GM18907 (cell line): ENCODE data around the gene HSD17B12.
"Not testable (repeated sequence)": the region's sequence is repeated elsewhere in the genome, so short reads cannot be mapped to it uniquely, and the experiment has no call there.

Experiments
- ATAC-seq: cut with Tn5 transposase; IDR thresholded peaks from one replicate; pipeline ENCODE4 v1.9.1; 2021; ENCODE audit warnings: mild to moderate bottlenecking, moderate library complexity; ENCODE audit not compliant: unreplicated experiment

Gene HSD17B12

GRCh38 chr11:43738600-43739409 lies 58.3 kb downstream of the HSD17B12 start:
- ATAC-seq, result no peak

- no peak for ATAC-seq
These were observed 66.1 kb downstream of the HSD17B12 start for GRCh38 chr11:43746670-43747069.

- ATAC-seq, result no peak
These were observed 66.7 kb downstream of the HSD17B12 start for GRCh38 chr11:43747130-43747802.

GRCh38 chr11:43748095-43748494 lies 67.6 kb downstream of the HSD17B12 start:
- ATAC-seq, result no peak

- no peak for ATAC-seq
These were observed 71.2 kb downstream of the HSD17B12 start for GRCh38 chr11:43751726-43752125.

- ATAC-seq, result no peak
These were observed 76.0 kb downstream of the HSD17B12 start for GRCh38 chr11:43756575-43756974.

GRCh38 chr11:43758927-43759326 lies 78.4 kb downstream of the HSD17B12 start:
- no peak for ATAC-seq

- ATAC-seq, result no peak
These were observed 80.4 kb downstream of the HSD17B12 start for GRCh38 chr11:43760902-43761301.

GRCh38 chr11:43765194-43765593 lies 84.7 kb downstream of the HSD17B12 start:
- no peak for ATAC-seq

GRCh38 chr11:43768654-43769053 lies 88.1 kb downstream of the HSD17B12 start:
- ATAC-seq, result not testable (repeated sequence)

GRCh38 chr11:43770173-43770572 lies 89.6 kb downstream of the HSD17B12 start:
- ATAC-seq, result no peak

GRCh38 chr11:43772733-43773132 lies 92.2 kb downstream of the HSD17B12 start:
- no peak for ATAC-seq

GRCh38 chr11:43774786-43775185 lies 94.2 kb downstream of the HSD17B12 start:
- no peak for ATAC-seq

GRCh38 chr11:43779306-43779705 lies 98.8 kb downstream of the HSD17B12 start:
- no peak for ATAC-seq

GRCh38 chr11:43784301-43784700 lies 103.8 kb downstream of the HSD17B12 start:
- ATAC-seq, result no peak

- no peak for ATAC-seq
These were observed 104.3 kb downstream of the HSD17B12 start for GRCh38 chr11:43784866-43785265.

- no peak for ATAC-seq
These were observed 104.8 kb downstream of the HSD17B12 start for GRCh38 chr11:43785318-43785717.

GRCh38 chr11:43786016-43786415 lies 105.5 kb downstream of the HSD17B12 start:
- no peak for ATAC-seq

- no peak for ATAC-seq
These were observed 107.3 kb downstream of the HSD17B12 start for GRCh38 chr11:43787824-43788223.

GRCh38 chr11:43788421-43788820 lies 107.9 kb downstream of the HSD17B12 start:
- ATAC-seq, result no peak

- no peak for ATAC-seq
These were observed 109.3 kb downstream of the HSD17B12 start for GRCh38 chr11:43789700-43790443.

GRCh38 chr11:43790444-43790794 lies 109.9 kb downstream of the HSD17B12 start:
- no peak for ATAC-seq
